NCI-H82 (cell line): ENCODE measurements around the gene JAKMIP3.

ENCODE experiments used
- DNase-seq: peaks from one replicate; lab custom pipeline; 2025; lab: John Stamatoyannopoulos, UW

JAKMIP3 gene

GRCh38 chr10:132111121-132111731, 45.5 kb downstream of the JAKMIP3 start:
- no peak for DNase-seq

GRCh38 chr10:132111871-132112341, 46.2 kb downstream of the JAKMIP3 start:
- DNase-seq, result no peak

- no peak for DNase-seq
These were observed 46.9 kb downstream of the JAKMIP3 start for GRCh38 chr10:132112611-132113010.

DNA sequence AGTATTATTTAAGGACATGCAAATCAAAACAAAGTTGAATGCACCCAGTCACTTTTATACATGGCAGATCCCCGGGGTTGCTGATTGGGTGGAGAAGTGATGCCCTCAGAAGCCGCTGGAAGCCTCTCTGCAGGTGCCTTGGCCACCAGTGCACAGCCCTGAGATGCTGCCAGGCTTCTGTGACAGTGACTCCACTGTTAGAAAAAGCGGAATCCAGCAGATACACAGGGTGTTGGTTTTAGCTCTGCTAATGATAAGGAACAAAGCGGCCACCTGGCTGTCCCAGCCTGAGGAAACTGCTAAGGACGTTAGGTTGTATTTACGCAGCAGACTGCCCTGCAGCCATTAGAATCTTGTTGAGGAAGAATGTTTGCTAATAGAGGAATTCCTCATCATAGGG, 47.5 kb downstream of the JAKMIP3 start:
- DNase-seq, result no peak

DNA sequence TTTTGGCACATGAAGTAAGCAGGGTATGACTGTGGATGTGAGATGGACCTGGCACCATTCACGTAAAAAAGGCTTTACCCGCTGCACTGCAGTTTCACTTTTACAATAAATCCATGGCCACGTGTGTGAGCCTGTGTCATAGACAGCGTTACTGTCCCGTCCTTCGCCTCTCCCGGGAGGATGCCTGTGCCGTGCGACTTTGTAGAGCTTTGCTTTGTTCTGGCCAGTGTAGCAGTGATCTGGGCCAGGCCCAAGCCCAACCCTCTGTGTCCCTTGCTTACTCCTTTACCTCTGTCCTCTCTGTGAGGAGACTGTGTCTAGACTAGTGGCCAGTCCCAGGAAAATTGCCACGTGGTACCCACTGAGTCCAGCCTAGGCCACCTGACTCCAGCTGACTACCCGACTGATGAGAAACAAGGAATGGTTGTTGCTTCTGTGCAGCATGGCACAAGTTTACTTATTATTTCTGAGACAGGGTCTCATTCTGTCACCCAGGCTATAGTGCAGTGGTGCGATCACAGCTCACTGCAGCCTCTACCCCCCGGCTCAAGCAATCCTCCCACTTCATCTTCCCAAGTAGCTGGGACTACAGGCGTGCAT, 48.1 kb downstream of the JAKMIP3 start:
- DNase-seq, result no peak

DNA sequence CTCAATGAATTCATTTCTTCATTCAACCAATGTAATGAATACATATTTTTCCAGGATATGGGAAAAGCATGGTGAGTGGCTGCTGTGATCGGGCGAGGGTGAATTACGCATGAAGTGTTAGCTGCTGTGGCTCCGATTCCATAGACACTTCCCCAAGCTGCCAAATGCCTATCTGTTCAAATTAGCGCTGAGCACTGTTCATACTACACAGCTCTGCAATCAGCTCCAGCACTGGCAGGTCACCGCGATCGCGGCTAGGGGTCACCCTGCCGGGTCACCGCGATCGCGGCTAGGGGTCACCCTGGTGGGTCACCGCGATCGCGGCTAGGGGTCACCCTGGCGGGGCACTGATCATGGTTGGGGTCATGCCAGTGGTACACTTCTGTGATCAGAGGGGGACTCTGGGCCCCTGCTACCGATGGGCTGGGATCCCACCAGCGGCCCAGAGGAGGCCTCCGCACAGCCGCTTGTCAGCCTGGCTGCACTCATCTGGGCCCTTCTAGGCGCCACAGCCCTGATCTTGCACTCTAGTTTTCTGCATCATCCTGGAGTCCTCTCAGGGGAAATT, 49.3 kb downstream of the JAKMIP3 start:
- no peak for DNase-seq
